SK-N-SH treated with all-trans-retinoic acid at 6 μM for 48 hours (cell line): ENCODE results near the gene RNF169.

ENCODE experiments used
- PPARA ChIP-seq: fragments of 250-450 bp; sonication (Bioruptor Pico); IDR thresholded peaks from 2 replicates; pipeline ENCODE4 v1.5.0; 2020; ENCODE audit warnings: mild to moderate bottlenecking, borderline replicate concordance
- ZFP3 ChIP-seq: fragments of 250-450 bp; sonication (Bioruptor Pico); IDR thresholded peaks from 2 replicates; pipeline ENCODE4 v1.5.0; 2020; ENCODE audit warnings: mild to moderate bottlenecking, moderate library complexity

DNA sequence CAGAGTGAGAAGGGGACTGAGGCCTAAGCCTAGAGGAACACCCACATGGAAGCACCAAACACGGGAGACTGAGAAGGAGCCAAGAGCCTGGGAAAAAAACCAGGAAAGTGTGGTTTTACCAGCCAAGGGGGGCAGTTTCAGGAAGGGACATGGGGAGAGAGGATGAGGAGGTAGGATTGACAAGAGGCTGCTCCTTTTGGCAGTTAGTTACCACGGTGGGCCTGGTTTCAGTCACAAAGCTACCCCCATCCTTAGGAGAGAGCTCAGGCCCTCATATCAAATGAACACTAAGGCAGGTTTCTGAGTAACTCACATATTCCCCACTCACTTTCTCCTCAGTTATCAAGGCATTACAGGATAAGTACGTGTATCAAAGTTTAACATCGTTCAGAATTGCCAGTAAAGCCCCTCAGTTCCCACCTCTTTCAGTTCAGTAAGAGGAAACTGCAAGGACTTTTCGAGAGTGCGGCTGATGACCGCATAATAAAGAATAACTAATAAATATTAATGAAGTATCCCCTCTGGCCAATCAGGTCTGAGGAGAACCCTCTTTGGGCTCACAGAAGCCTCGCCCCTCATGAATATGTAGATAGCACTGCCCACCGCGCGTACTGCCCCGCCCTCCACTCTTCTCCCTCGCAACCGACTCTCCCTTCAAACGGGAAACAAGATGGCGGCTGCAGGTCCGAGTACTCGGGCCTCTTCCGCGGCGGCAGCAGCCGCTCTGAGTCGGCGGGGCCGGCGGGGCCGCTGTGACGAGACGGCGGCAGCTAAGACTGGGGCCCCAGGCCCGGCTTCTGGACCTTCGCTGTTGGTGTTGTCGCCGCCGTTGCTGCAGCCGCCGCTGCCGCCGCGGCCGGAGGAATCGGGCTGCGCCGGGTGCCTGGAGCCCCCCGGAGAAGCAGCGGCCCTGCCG is at the start of gene RNF169:
- TF ChIP-seq ZFP3 (CRISPR knock-in tag) (no peak), PPARA (CRISPR knock-in tag) (no peak)
